CD4-positive, alpha-beta T cell treated with Interleukin-12 subunit alpha and Interleukin-12 subunit beta, for 1 hour (primary cell): ENCODE results near the gene ELL.

Source experiments
- DNase-seq: peaks from one replicate; pipeline ENCODE4 v3.0.0-alpha.2; 2020

Gene ELL

DNA sequence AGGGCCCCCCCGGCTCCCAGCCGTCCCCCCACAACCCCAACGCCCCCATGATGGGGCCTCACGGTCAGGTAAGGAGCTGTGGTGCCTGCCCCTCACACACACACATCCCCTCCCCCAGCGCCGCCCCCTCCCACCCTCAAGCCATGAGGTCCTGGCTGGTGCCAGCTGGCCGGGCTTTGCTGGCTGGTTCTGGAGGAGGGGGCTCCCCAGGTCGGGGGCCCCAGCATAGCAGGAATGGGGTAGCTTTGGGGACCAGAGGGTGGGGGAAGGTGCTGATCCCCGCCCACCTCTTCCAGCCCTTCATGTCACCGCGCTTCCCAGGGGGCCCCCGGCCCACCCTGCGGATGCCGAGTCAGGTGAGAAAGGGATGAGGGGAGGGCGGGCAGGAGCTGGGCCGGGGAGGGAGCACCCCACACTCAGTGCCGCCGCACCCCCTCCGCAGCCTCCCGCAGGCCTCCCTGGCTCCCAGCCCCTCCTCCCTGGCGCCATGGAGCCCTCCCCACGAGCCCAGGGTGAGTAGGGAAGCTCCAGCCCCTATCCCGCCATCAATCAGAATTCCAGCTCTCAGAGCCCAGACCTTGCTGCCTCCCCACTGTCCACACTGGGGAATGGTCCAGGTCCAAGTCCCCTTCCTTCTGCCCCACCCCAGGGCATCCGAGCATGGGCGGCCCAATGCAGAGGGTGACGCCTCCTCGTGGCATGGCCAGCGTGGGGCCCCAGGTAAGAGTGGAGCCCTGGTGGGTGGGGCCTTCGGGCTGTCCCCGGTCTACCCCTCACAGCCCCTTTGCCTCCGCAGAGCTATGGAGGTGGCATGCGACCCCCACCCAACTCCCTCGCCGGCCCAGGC lies 90.3 kb downstream of the ELL start:
- DNase-seq, result no peak

DNA sequence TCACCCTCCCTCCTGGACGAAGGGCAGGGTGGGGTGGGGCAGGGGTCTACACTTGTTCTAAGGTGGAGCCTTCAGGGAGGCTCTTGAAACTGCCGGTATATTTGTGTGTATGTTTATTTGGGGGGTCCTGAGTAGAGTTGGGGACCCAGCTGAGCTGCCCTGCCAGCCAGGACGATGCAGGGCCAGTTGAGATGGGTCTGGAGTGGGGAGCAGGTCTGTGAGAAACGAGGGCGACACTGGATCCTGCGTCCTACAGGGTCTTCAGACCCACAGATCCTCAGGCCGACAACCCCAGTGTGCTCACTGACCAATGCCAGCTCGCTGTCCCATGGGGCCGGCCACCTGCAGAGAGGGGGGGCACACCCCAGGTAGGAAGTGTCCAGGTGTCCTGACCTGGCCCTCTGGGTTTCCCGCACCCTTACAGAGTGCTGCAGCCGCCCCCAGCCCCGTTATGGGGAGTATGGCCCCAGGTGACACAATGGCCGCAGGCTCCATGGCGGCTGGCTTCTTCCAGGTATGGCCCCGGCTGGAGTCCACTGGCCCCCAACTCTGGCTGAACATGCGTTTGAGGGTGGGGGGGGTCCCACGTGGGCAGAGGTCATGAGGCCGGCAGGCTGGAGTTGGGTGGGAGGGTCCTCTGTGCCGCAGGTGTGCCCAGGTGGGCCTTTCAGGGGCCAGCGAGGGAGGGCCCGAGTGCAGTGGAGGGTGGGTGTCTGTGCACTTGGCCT lies 91.3 kb downstream of the ELL start:
- no peak for DNase-seq

DNA sequence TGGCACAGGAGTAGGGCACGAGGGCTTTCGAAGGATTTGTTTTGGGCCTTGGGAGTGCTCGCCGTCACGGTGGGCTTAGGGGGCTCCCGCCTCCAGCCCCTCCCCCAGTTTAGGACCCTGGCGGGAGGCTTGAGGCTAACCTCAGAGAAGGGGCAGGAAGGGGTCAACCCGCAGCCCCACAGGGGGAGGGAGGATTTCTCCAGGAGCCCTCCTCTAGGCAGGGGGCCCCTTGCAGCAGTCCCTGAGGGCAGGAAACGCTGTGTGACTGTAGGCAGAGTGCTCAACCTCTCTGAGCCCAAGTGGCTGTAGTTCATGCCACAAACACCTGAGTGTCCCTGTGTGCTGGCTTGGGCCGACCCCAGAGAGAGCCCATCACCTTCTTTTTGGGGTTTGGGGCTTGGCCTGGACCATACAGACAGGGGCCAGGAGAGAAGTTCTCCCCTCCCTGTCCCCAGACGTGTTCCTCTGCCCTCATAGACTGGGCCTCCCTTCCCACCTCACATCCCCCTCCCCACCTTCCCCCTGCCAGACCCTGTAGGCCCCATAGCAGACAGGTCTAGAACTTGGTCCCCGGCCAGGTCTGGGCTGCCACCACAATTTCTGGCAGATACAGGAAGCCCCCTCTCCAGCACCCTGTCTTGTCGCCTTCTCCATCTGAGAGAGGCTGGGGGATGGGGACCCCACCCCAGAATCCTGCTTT lies 92.0 kb downstream of the ELL start:
- DNase-seq, result peak; percentile 51

DNA sequence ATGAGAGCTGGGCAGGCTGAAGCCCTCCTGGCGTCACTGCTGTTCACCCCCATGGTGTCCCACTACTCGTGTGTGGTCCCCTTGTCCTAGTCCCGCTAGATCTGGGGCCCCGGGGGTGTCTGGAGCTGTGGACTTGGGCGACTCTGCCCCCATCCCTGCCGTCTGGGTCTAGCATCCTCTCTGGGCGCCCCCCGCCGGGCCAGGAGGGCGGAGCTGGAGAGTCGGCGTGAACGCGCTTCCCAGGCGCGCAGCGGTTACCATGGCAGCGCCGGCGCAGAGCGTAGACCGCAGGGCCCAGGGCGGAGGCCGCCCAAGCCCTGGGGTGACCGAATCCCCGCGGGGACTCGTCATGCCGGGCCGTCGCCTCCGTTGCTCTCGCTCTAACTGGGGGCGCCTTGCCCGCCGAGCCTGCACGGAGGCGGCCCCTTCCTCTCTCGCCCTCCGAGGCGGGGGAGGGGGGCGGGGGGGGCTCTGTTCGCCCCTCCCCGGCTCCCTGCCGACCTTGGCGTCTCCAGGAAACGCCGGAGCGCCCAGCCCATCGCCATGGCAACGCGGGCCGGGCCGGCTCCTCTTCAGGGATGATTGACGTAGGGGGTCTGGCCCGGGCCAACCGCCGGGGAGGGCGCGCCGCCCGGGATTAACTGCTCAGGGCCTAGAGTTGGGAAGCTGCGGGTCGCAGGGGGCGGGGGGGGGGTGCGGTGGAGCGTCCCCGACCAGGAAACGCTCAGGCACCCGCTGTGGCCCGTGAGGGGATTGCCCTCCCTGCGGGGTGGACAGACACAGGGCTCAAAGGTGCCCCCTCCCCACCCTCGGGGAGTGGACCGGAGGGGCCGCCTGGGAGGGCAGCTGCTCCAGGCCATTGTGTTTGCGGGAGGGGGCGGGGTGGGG lies 92.8 kb downstream of the ELL start:
- peak; percentile 92 for DNase-seq

DNA sequence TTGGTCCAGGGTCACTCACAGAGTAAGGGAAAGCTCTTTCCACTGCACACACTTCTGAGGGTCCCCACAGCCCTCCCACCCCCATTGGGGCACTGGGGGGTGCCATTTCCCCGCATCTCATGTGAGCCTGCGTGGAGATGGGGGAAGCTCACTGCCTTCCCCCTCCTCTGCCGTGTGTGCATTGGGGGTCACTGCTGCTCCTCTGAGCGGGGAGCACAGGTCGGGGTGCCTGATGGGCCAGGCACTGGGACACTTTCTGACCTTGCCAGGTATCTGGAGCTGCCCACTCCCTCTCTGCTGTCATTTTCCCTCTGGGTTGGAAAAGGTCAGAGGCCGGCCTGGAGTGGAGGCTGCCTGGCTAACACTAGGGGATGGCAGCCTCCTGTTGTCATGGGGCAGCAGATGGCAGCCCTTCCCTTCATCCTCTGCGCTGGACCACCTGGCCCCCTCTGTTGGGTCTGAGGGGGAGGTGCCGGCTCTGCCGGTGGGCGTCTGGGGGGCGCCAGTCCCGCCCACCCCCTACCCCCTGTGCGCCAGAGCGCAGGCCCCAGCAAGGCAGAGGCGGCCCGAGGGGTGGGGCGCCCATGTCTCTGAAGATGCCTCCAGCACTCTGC lies 93.6 kb downstream of the ELL start:
- DNase-seq, result no peak

DNA sequence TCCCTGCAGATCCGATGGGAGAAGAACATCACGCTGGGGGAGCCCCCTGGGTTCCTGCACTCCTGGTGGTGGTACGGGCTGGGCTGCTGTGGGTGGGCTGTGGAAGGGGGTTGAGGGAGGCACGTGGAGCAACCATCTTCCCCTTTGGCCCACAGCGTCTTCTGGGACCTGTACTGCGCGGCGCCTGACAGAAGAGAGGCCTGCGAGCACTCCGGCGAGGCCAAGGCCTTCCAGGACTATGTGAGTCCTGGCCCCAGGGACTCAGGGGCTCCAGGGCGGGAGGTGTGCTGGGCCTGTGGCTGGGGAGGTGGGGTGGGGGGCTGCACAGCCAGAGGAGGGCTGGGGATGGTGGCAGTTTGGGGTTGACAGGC lies 94.1 kb downstream of the ELL start:
- DNase-seq, result no peak

GRCh38 chr19:18427080-18427742 lies 94.7 kb downstream of the ELL start:
- no peak for DNase-seq

GRCh38 chr19:18426416-18426767 lies 95.5 kb downstream of the ELL start:
- no peak for DNase-seq

DNA sequence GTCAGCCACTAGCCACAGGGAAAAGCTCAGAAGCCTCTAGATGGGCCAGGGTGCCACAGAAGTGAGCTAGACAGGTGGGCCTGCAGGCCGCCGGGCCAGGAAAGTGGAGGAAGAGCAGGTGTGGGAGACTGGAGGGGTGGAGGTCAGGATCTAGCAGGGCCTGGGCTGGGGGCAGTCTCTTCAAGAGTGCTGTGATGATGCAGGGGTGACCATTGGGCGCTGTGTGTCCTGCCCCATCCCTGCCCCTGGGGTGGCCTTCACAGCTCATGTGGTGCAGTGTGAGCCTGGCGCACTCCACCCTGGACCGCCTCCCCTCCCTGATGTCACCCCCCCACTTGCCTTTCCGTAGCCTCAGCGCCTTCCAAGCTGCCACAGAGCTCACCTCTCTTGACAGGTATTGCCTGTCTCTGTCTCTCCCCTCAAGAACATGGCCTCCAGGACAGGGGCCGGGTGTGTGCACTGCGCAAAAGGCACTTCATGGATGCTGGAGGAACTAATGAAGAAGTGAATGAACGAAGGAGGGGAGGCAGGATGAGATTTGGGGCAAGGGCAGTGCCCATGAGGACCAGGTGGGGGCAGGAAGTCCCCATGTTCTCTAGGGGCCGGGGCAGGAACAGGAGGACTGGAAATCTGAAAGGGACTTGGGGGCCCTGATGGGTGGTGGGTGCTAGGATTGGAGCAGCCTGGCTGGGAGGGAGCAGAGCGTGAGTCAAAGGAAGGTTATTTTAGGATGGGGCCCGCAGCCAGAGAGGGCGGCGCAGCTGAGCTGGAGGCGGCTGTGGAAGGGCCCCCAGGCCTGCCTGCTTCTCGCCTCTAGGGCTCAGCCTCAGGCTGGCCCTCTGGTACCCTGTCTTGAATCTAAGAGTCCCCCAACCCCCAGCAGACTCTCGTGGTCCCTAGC lies 96.1 kb downstream of the ELL start:
- no peak for DNase-seq

DNA sequence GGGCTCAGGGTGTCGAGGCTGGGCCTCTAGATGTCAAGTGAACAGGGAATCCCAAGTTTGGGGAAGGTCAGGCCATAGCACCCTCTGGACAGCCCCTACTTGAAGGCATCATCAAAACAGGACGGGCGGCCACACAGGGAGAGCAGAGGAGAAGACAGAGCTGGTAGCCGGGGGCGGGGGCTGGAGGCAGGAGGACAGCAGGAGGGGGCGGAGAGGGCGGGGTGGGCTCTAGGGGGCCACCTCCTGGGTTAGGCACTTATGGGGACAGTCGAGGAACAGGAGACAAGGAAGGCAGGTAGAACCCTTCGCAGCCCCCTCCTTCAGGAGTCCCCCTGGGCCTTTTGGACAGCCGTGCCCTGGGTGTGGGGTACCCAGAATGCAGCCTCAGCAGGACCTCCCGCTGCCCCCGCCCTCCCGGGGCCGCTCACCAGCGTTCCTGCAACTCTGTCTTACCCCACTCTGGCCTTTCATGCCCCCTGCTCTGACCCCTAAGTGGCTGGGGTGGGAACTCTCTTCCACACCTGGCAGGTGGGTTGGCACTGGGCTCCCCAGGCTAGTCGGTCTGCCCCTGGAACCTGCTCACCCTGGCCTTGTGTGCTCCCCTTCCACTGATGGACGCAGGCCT lies 96.9 kb downstream of the ELL start:
- DNase-seq, result no peak

DNA sequence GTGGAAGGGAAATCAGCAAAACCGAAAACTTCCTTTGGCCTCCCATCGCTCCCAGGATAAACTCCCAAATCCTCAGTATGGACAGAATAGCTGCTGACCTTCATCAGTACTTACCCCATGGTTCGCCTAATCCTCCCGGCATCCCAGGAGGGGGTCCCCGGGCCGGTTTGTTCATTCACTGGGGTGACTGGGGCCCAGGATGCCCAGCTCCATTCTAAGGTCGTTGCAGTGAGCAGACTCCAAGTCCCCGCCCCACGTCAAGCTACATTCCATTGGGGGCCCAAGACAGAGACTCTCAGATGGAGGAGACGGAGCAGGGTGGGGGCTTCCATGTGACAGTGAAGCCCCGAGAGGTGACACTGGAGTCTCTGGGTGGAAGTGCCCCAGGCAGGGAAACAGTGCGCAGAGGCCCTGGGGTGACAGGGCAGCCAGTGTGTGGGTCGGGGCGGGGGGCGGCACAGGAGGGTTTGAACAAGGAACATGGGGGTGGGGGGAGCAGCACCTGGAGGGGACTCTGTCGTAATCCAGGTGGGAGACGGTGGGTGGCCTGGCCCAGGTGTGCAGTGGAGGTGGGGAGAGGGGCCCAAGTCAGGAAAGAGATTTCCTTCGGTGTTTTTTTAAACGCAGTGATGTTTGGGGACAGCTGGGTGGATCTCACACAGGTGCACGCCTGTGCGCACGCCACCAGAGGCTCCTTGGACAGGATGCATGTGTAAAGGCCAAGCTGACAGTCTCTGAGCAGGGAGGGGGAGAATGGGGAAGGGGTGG lies 97.6 kb downstream of the ELL start:
- DNase-seq, result no peak

- DNase-seq, result no peak
These were observed 98.4 kb downstream of the ELL start for GRCh38 chr19:18423258-18424020.

DNA sequence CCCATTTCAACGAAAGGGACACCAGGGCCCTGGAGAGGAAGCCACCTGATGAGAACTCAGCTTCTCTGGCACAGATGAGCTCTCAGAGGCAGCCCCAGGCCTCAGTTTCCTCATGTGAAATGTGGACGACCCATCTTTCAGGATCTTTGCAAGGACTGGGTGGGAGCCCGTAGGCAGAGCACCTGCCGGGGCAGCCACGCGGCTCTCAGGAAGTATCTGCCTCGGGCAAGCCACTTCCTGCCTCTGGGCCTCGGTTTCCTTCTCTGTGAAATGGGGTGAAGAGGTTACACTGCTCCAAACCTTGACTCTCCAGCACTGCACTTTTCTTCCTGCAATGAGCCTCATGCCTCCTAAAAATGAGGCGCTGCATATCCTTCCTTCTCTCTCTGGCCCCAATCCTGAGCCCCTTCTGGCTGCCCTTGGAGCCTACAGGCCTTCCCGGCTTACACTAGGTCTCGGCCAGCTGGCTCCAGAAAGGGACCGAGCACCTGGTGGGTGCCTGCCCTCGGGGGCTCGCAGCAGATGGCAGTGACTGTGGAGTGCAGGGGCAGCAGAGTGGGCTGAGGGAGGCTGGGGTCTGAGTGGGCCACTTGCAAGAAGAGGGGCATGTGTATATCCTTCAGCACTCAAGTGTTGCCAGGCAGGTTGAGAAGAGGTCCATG lies 99.2 kb downstream of the ELL start:
- DNase-seq, result peak; percentile 62

GRCh38 chr19:18421371-18421959 lies 100.4 kb downstream of the ELL start:
- DNase-seq, result no peak

- DNase-seq, result no peak
These were observed 100.9 kb downstream of the ELL start for GRCh38 chr19:18420930-18421329.

GRCh38 chr19:18419699-18420460 lies 102.0 kb downstream of the ELL start:
- DNase-seq, result peak; percentile 66

- DNase-seq, result peak; percentile 80
These were observed 102.6 kb downstream of the ELL start, which contains the start of gene SSBP4 for GRCh38 chr19:18419195-18419698. SSBP4 (plus strand) TSS chr19:18419398; CDS start chr19:18419649, 251 bp downstream.
